ENCODE results near the gene MIB2. TPM values are rescaled to one million over a fixed set of nuclear protein-coding genes. Genes with fewer than 3 reads are reported as not detected.

MIB2 gene
- total and polyA plus RNA-seq, 12 donors: 1.3 to 608 (median 85.8) TPM

- Histone ChIP-seq H3K27me3 (no peaks in the 10 kb centered on the region), H3K4me3 (no peak overlapping the region), H3K27ac (no peak overlapping the region), H3K9me3 (replicated peaks in 1 of 3) (no peaks in the 10 kb centered on the region), H3K36me3 (replicated peaks in 1 of 2) (no peaks in the 10 kb centered on the region), H3K4me1 (replicated peaks in 1 of 2) (peaks cover 25 to 36% of the 10 kb centered on the region in 2 donors)
- DNase-seq: peak in 1 of 7 donors; percentile 48
- TF ChIP-seq POLR2A (IDR thresholded peaks at IDR 0.05): no peak
- TF ChIP-seq CTCF (IDR thresholded peaks at IDR 0.05): no peak
- WGBS, 4 donors: 91 to 94% (median 92%) methylated on average over 11 to 15 of the region's 15 CpGs
- intact Hi-C loops (cut with DNase I): no loop called here
These were observed 13.6 kb upstream of the MIB2 start for GRCh38 chr1:1601564-1602303.

GRCh38 chr1:1602304-1602967, 12.9 kb upstream of the MIB2 start:
- peaks cover 20 to 32% of the 10 kb centered on the region in 2 donors for H3K4me1 ChIP-seq (replicated peaks in 1 of 2)
- no peak for DNase-seq
- no peak overlapping the region for H3K27ac ChIP-seq
- intact Hi-C loops (cut with DNase I): no loop called here
- no peaks in the 10 kb centered on the region for H3K9me3 ChIP-seq (replicated peaks in 1 of 3)
- no peak overlapping the region for H3K4me3 ChIP-seq
- H3K36me3 ChIP-seq (replicated peaks in 1 of 2): no peaks in the 10 kb centered on the region
- TF ChIP-seq POLR2A (IDR thresholded peaks at IDR 0.05): no peak
- TF ChIP-seq CTCF (IDR thresholded peaks at IDR 0.05): no peak
- 66 to 83% (median 74%) methylated on average over 18 of the region's 18 CpGs for WGBS, 4 donors
- H3K27me3 ChIP-seq: no peaks in the 10 kb centered on the region

GRCh38 chr1:1602968-1603506, 12.3 kb upstream of the MIB2 start:
- peaks cover 14 to 26% of the 10 kb centered on the region in 2 donors for H3K4me1 ChIP-seq (replicated peaks in 1 of 2)
- H3K27ac ChIP-seq: no peak overlapping the region
- H3K4me3 ChIP-seq: no peak overlapping the region
- H3K27me3 ChIP-seq: no peaks in the 10 kb centered on the region
- TF ChIP-seq POLR2A (IDR thresholded peaks at IDR 0.05): no peak
- DNase-seq: peak in 1 of 7 donors; percentile 49
- intact Hi-C loops (cut with DNase I): no loop called here
- 39 to 67% (median 59%) methylated on average over 3 to 13 of the region's 13 CpGs for WGBS, 4 donors
- H3K9me3 ChIP-seq (replicated peaks in 1 of 3): no peaks in the 10 kb centered on the region
- H3K36me3 ChIP-seq (replicated peaks in 1 of 2): no peaks in the 10 kb centered on the region

GRCh38 chr1:1603671-1604373, 11.5 kb upstream of the MIB2 start:
- Histone ChIP-seq H3K4me3 (no peak overlapping the region), H3K36me3 (replicated peaks in 1 of 2) (no peaks in the 10 kb centered on the region), H3K27ac (no peak overlapping the region), H3K27me3 (no peaks in the 10 kb centered on the region), H3K9me3 (replicated peaks in 1 of 3) (no peaks in the 10 kb centered on the region), H3K4me1 (replicated peaks in 1 of 2) (peaks cover 6 to 18% of the 10 kb centered on the region in 2 donors)
- DNase-seq: no peak
- intact Hi-C loops (cut with DNase I): no loop called here
- WGBS, 4 donors: 71 to 74% (median 72%) methylated on average over 9 to 13 of the region's 13 CpGs
- TF ChIP-seq CTCF (IDR thresholded peaks at IDR 0.05) (no peak), POLR2A (IDR thresholded peaks at IDR 0.05) (no peak)
